Fibroblast of lung (primary cell): ENCODE measurements around the gene ZFAND5. TPM values are rescaled to one million over a fixed set of nuclear protein-coding genes. Genes with fewer than 3 reads are reported as not detected.

Experiments used
- DNase-seq, 2 donors: peaks; one replicate each; pipeline versions ENCODE4 v3.0.0 to v3.0.0-alpha.2; 2010; ENCODE audit warnings: low read depth in 2 of 2
- H2AFZ ChIP-seq: 2 replicates; pipeline ENCODE4 v1.5.1; 2012; ENCODE audit warnings: low read length, control low read depth, inconsistent platforms
- H3K27ac ChIP-seq: 2 replicates; pipeline ENCODE4 v1.5.1; 2011; ENCODE audit warnings: low read length, control low read depth; ENCODE audit not compliant: insufficient read depth
- H3K27me3 ChIP-seq: 2 replicates; pipeline ENCODE4 v1.5.1; 2011; ENCODE audit warnings: mild to moderate bottlenecking, low read length; ENCODE audit not compliant: control insufficient read depth, insufficient read depth
- H3K36me3 ChIP-seq: 2 replicates; pipeline ENCODE4 v1.5.1; 2011; ENCODE audit warnings: low read length; ENCODE audit not compliant: control insufficient read depth, insufficient read depth
- H3K4me1 ChIP-seq: 2 replicates; pipeline ENCODE4 v1.5.1; 2011; ENCODE audit warnings: low read length; ENCODE audit not compliant: control insufficient read depth, insufficient read depth; ENCODE audit errors: extremely low read depth
- H3K4me2 ChIP-seq: 2 replicates; pipeline ENCODE4 v1.5.1; 2011; ENCODE audit warnings: low read length, control low read depth; ENCODE audit not compliant: insufficient read depth; ENCODE audit errors: extremely low read depth
- H3K4me3 ChIP-seq, 4 experiments: fragments of 200-600 bp in 1 of 4; sonication (generic) in 1 of 4; replicated peaks in 1 of 4; 2 replicates each; pipeline ENCODE4 v1.5.1; 2011 to 2016; ENCODE audit warnings: low read length in 4 of 4, low read depth in 3 of 4, mild to moderate bottlenecking in 3 of 4, control low read depth in 2 of 4, inconsistent platforms in 1 of 4, mixed read lengths in 1 of 4; ENCODE audit not compliant: insufficient read depth in 1 of 4; ENCODE audit errors: control extremely low read depth in 1 of 4
- H3K79me2 ChIP-seq: 2 replicates; pipeline ENCODE4 v1.5.1; 2012; ENCODE audit warnings: mild to moderate bottlenecking, low read length, inconsistent platforms; ENCODE audit not compliant: control insufficient read depth, insufficient read depth
- H3K9ac ChIP-seq: 2 replicates; pipeline ENCODE4 v1.5.1; 2011; ENCODE audit warnings: mild to moderate bottlenecking, low read length, control low read depth; ENCODE audit not compliant: insufficient read depth
- H3K9me3 ChIP-seq: 2 replicates; pipeline ENCODE4 v1.5.1; 2012; ENCODE audit warnings: low read depth, low read length; ENCODE audit not compliant: control insufficient read depth, insufficient read depth
- H4K20me1 ChIP-seq: 2 replicates; pipeline ENCODE4 v1.5.1; 2011; ENCODE audit warnings: low read length; ENCODE audit not compliant: control insufficient read depth, insufficient read depth; ENCODE audit errors: extremely low read depth
- EZH2 ChIP-seq: IDR thresholded peaks from 2 replicates; pipeline ENCODE4 v1.5.1; 2012; ENCODE audit warnings: low read length, control low read depth, mild to moderate bottlenecking; ENCODE audit errors: missing control alignments
- polyA plus RNA-seq, 2 donors: library from polyadenylated mRNA; depleted of rRNA in 1 of 2; stranded (reverse) in 1 of 2; unstranded in 1 of 2; fragments of >200 nt; gene quantifications; 2 replicates each; pipeline ENCODE4 v1.2.1, GENCODE V29; 2011 to 2012; ENCODE audit warnings: missing spikeins in 1 of 2
- total RNA-seq: library from RNA; depleted of rRNA; stranded (reverse); fragments of >200 nt; gene quantifications from 2 replicates; pipeline ENCODE4 v1.2.1, GENCODE V29; 2014
- TF ChIP-seq, protein P1 (sequence below), 2 donors: IDR thresholded peaks in 1 of 2; conservative IDR thresholded peaks in 1 of 2; 1 replicate in 1 of 2; 2 replicates in 1 of 2; pipeline ENCODE4 v1.5.1; 2011 to 2012; ENCODE audit warnings: low read length in 2 of 2, control low read depth in 1 of 2, inconsistent platforms in 1 of 2, low read depth in 1 of 2, mild to moderate bottlenecking in 1 of 2

ZFAND5 gene
- total and polyA plus RNA-seq, 2 donors (not counting 1 experiment from before 2014, with no cell fraction given), result 153 to 159 TPM

DNA sequence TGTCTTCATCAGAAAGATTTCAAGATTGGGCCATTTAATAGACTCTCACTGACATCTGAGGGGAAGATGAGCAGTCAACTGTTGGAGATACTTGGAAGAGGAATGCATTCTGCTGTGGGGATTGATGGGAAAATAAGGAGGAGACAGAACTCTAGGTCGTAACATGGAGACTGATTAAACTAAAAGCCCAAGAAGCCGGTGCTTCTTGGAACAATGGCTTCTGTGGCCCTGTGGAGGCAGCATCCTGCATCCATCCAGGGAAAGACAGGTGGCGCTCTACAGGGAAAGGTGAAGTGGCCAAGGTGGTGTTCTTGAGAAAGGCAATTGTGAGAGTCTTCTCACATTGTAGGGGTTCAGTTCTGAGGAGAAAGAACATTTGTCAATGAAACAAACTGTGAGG is 31.3 kb downstream of the ZFAND5 start:
- no peak overlapping the region for H3K4me3 ChIP-seq
- no peaks in the 10 kb centered on the region for H3K4me1 ChIP-seq
- H3K36me3 ChIP-seq, result no peaks in the 10 kb centered on the region
- no peaks in the 10 kb centered on the region for H4K20me1 ChIP-seq
- no peaks in the 10 kb centered on the region for H3K9me3 ChIP-seq
- H3K9ac ChIP-seq, result no peak overlapping the region
- no peak overlapping the region for H3K27ac ChIP-seq
- H3K79me2 ChIP-seq, result no peaks in the 10 kb centered on the region
- H2AFZ ChIP-seq, result no peak overlapping the region
- DNase-seq, result no peak
- H3K27me3 ChIP-seq, result no peaks in the 10 kb centered on the region
- H3K4me2 ChIP-seq, result no peak overlapping the region
- no peak for TF ChIP-seq EZH2
- TF ChIP-seq, protein P1, sequence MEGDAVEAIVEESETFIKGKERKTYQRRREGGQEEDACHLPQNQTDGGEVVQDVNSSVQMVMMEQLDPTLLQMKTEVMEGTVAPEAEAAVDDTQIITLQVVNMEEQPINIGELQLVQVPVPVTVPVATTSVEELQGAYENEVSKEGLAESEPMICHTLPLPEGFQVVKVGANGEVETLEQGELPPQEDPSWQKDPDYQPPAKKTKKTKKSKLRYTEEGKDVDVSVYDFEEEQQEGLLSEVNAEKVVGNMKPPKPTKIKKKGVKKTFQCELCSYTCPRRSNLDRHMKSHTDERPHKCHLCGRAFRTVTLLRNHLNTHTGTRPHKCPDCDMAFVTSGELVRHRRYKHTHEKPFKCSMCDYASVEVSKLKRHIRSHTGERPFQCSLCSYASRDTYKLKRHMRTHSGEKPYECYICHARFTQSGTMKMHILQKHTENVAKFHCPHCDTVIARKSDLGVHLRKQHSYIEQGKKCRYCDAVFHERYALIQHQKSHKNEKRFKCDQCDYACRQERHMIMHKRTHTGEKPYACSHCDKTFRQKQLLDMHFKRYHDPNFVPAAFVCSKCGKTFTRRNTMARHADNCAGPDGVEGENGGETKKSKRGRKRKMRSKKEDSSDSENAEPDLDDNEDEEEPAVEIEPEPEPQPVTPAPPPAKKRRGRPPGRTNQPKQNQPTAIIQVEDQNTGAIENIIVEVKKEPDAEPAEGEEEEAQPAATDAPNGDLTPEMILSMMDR (conservative IDR thresholded peaks at IDR 0.05 in 1 of 2, IDR thresholded peaks at IDR 0.05 in 1 of 2; ENCODE audit: low read depth in 1 of 2, low read length in 2 of 2), result no peak

DNA sequence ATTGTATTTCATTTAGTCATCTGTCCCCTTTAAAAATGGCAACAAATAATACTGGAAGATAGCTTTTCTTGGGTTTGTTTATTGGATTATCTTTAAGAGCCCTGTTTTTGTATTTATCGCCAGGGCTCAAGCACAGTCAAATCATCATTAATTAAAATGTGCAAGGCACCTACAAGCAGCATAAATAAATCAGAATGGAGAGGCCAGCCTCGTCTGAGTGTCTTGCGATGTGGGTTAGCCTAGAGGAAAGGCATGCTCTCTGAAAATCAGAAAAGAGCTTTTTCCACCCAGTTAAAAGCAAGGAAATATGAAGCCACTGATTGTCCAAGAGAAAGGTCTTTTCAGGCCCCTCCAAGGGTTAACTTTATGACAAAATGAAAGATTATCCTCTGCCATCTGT is 31.8 kb downstream of the ZFAND5 start:
- no peaks in the 10 kb centered on the region for H3K9me3 ChIP-seq
- H3K4me1 ChIP-seq, result no peaks in the 10 kb centered on the region
- H3K4me2 ChIP-seq, result no peak overlapping the region
- no peak overlapping the region for H3K9ac ChIP-seq
- no peaks in the 10 kb centered on the region for H4K20me1 ChIP-seq
- no peaks in the 10 kb centered on the region for H3K36me3 ChIP-seq
- H3K4me3 ChIP-seq, result no peak overlapping the region
- no peak for DNase-seq
- H3K27me3 ChIP-seq, result no peaks in the 10 kb centered on the region
- TF ChIP-seq EZH2, result no peak
- TF ChIP-seq, protein P1 (conservative IDR thresholded peaks at IDR 0.05 in 1 of 2, IDR thresholded peaks at IDR 0.05 in 1 of 2; ENCODE audit: low read depth in 1 of 2, low read length in 2 of 2), result no peak
- no peak overlapping the region for H2AFZ ChIP-seq
- H3K27ac ChIP-seq, result no peak overlapping the region
- H3K79me2 ChIP-seq, result no peaks in the 10 kb centered on the region

DNA sequence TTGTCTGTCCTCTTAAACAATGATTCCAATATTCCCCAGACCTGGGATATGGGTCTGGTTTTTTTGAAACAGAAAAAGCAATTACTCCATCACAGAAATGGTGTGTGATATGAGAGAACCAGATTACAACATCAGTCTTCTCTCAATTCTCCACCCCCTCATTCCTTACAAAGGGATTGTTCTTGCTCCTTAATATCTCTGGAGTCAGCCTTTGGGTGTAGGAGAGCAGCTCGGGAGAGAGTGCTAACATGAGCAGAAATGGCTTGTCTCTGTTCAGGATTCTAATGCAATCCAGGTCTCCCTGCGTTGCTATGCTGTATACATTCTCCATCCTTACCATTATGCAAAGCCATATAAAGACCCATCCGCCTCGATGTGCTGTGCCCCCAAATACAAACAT is 32.7 kb downstream of the ZFAND5 start:
- no peak overlapping the region for H3K27ac ChIP-seq
- H3K4me1 ChIP-seq, result no peaks in the 10 kb centered on the region
- H3K4me2 ChIP-seq, result no peak overlapping the region
- no peak overlapping the region for H3K9ac ChIP-seq
- H3K9me3 ChIP-seq, result no peaks in the 10 kb centered on the region
- no peak overlapping the region for H3K4me3 ChIP-seq
- no peaks in the 10 kb centered on the region for H3K79me2 ChIP-seq
- DNase-seq, result no peak
- no peaks in the 10 kb centered on the region for H3K36me3 ChIP-seq
- no peaks in the 10 kb centered on the region for H3K27me3 ChIP-seq
- TF ChIP-seq, protein P1 (conservative IDR thresholded peaks at IDR 0.05 in 1 of 2, IDR thresholded peaks at IDR 0.05 in 1 of 2; ENCODE audit: low read depth in 1 of 2, low read length in 2 of 2), result no peak
- no peak for TF ChIP-seq EZH2
- H2AFZ ChIP-seq, result no peak overlapping the region
- no peaks in the 10 kb centered on the region for H4K20me1 ChIP-seq
